Measurements from ENCODE around the gene HBE1. TPM values are rescaled to one million over a fixed set of nuclear protein-coding genes. Genes with fewer than 3 reads are reported as not detected.

HBE1 gene
- total RNA-seq, 1 experiment from 2014 or later: not detected

DNA sequence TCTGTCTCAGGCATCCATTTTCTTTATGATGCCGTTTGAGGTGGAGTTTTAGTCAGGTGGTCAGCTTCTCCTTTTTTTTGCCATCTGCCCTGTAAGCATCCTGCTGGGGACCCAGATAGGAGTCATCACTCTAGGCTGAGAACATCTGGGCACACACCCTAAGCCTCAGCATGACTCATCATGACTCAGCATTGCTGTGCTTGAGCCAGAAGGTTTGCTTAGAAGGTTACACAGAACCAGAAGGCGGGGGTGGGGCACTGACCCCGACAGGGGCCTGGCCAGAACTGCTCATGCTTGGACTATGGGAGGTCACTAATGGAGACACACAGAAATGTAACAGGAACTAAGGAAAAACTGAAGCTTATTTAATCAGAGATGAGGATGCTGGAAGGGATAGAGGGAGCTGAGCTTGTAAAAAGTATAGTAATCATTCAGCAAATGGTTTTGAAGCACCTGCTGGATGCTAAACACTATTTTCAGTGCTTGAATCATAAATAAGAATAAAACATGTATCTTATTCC is 10.9 kb upstream of the HBE1 start:
- H3K27ac ChIP-seq (ENCODE audit: insufficient read length, low read depth, low read length): no peak overlapping the region

More for the DNA sequence above, 10.9 kb upstream of the HBE1 start:
- H3K14ac ChIP-seq (ENCODE audit: insufficient read depth, low read length): no peak overlapping the region
- H3K4me3 Mint-ChIP-seq: no peak overlapping the region
- no peaks in the 10 kb centered on the region for H3K4me1 ChIP-seq (ENCODE audit: insufficient read depth, low read length)
- no peak overlapping the region for H2BK5ac ChIP-seq (ENCODE audit: insufficient read length, low read length)
- H3K36me3 Mint-ChIP-seq (ENCODE audit: insufficient read depth in 1 of 3, low read depth in 3 of 3): no peaks in the 10 kb centered on the region; a peak in 1 of 7 replicates
- H3K79me1 ChIP-seq (ENCODE audit: insufficient read depth, low read depth, low read length, poor library complexity, severe bottlenecking): no peaks in the 10 kb centered on the region
- H3K9ac ChIP-seq (ENCODE audit: extremely low read depth, insufficient read length, low read length): no peak overlapping the region
- no CpG with 5 or more reads among the region's 3 CpGs for WGBS (ENCODE audit: extremely low coverage, insufficient read length, low lambda C conversion rate)
- H2BK12ac ChIP-seq (ENCODE audit: insufficient read length, low read depth, low read length): no peak overlapping the region
- H3K56ac ChIP-seq (ENCODE audit: insufficient read length, low read depth, low read length): no peak overlapping the region
- H4K91ac ChIP-seq (ENCODE audit: insufficient read length, low read depth, low read length): no peak overlapping the region
- no peak overlapping the region for H2BK120ac ChIP-seq (ENCODE audit: low read depth, low read length, poor library complexity, severe bottlenecking)
- no peaks in the 10 kb centered on the region; the same call in 1 of the 2 replicates for H3K27me3 Mint-ChIP-seq (ENCODE audit: low read depth)
- H3K4me2 ChIP-seq (ENCODE audit: insufficient read depth, insufficient read length, low read length): no peak overlapping the region
- H3K79me2 ChIP-seq (ENCODE audit: insufficient read depth, low read length): no peaks in the 10 kb centered on the region
- H2AFZ ChIP-seq (ENCODE audit: low read length): no peak overlapping the region
- H2BK20ac ChIP-seq (ENCODE audit: low read depth, low read length, poor library complexity, severe bottlenecking): no peak overlapping the region
- no peaks in the 10 kb centered on the region for H3K23me2 ChIP-seq (ENCODE audit: insufficient read length, low read depth, low read length, poor library complexity, severe bottlenecking)
- H3K27me3 ChIP-seq (ENCODE audit: insufficient read depth, low read length): no peaks in the 10 kb centered on the region
- no peak overlapping the region for H4K5ac ChIP-seq (ENCODE audit: insufficient read length, low read depth, low read length)
- H4K20me1 ChIP-seq (ENCODE audit: control insufficient read depth, insufficient read depth, insufficient read length): no peaks in the 10 kb centered on the region
- no peak overlapping the region for H3K18ac ChIP-seq (ENCODE audit: insufficient read length, low read depth, low read length)
- TF ChIP-seq, protein P1, sequence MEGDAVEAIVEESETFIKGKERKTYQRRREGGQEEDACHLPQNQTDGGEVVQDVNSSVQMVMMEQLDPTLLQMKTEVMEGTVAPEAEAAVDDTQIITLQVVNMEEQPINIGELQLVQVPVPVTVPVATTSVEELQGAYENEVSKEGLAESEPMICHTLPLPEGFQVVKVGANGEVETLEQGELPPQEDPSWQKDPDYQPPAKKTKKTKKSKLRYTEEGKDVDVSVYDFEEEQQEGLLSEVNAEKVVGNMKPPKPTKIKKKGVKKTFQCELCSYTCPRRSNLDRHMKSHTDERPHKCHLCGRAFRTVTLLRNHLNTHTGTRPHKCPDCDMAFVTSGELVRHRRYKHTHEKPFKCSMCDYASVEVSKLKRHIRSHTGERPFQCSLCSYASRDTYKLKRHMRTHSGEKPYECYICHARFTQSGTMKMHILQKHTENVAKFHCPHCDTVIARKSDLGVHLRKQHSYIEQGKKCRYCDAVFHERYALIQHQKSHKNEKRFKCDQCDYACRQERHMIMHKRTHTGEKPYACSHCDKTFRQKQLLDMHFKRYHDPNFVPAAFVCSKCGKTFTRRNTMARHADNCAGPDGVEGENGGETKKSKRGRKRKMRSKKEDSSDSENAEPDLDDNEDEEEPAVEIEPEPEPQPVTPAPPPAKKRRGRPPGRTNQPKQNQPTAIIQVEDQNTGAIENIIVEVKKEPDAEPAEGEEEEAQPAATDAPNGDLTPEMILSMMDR (conservative IDR thresholded peaks at IDR 0.05): no peak
- H3K9me3 ChIP-seq (ENCODE audit: control insufficient read depth, low read depth, low read length): no peaks in the 10 kb centered on the region
- no peak overlapping the region for H4K8ac ChIP-seq (replicated peaks; ENCODE audit: insufficient read length, low read depth, low read length)
- DNase-seq: peak; percentile 69
- H3T11ph ChIP-seq (ENCODE audit: low read length): no peak overlapping the region
- no peak overlapping the region for H3K4ac ChIP-seq (ENCODE audit: low read depth, low read length)
- H2AK5ac ChIP-seq (ENCODE audit: insufficient read length, low read length): no peak overlapping the region
- H3K27ac Mint-ChIP-seq: peak overlapping the region in 2 of 3 experiments; percentile 26 to 85; a peak in 3 of 7 replicates
- H2BK15ac ChIP-seq (ENCODE audit: low read depth, low read length): no peak overlapping the region
- H3K23ac ChIP-seq (ENCODE audit: insufficient read length, low read depth, low read length): no peak overlapping the region
- H3K9me3 Mint-ChIP-seq: no peaks in the 10 kb centered on the region
- peaks cover 4 to 7% of the 10 kb centered on the region in 2 experiments for H3K4me1 Mint-ChIP-seq

All from H9 (cell line).